Measurements from ENCODE around the gene BIN1. TPM values are rescaled to one million over a fixed set of nuclear protein-coding genes. Genes with fewer than 3 reads are reported as not detected.

BIN1 gene
- total RNA-seq, 1 experiment from 2014 or later: 58.6 TPM

GRCh38 chr2:127000194-127000593 is 106.8 kb downstream of the BIN1 start:
- in situ Hi-C loops (cut with HindIII; ENCODE audit: low pct_unique_long_range_greater_than_20kb, low sequenced_read_pairs): no loop called here
- Histone ChIP-seq H3K4me3 (ENCODE audit: low read depth in 2 of 2, low read length in 2 of 2) (no peak overlapping the region), H3K27me3 (ENCODE audit: control insufficient read depth, insufficient read depth, low read length) (no peaks in the 10 kb centered on the region; the same call in 1 of the 2 replicates), H3K4me1 (ENCODE audit: control insufficient read depth, insufficient read depth, low read length) (no peaks in the 10 kb centered on the region), H3K9me3 (ENCODE audit: control insufficient read depth, insufficient read depth, low read depth, low read length) (no peaks in the 10 kb centered on the region), H3K36me3 (ENCODE audit: control insufficient read depth, insufficient read depth, low read length) (no peaks in the 10 kb centered on the region), H3K27ac (ENCODE audit: low read length) (no peak overlapping the region)
- no TSS peak for BruUV-seq (replicated peaks)
- ATAC-seq (no peak), DNase-seq (ENCODE audit: low read depth, low spot score) (no peak)
- intact Hi-C loops (cut with micrococcal nuclease; ENCODE audit: unreplicated experiment): no loop called here
- ChIA-PET POLR2A (no interaction called here), CTCF (no interaction called here)
- TF ChIP-seq REST (IDR thresholded peaks at IDR 0.05; ENCODE audit: insufficient read depth in 1 of 2, low read depth in 2 of 2, low read length in 1 of 2): no peak
- TF ChIP-seq POLR2AphosphoS5 (IDR thresholded peaks at IDR 0.05; ENCODE audit: low read depth, low read length): no peak
- TF ChIP-seq SIN3A (IDR thresholded peaks at IDR 0.05; ENCODE audit: borderline replicate concordance, insufficient read depth, low read depth, low read length): no peak
- no peak for TF ChIP-seq TCF7L2 (IDR thresholded peaks at IDR 0.05; ENCODE audit: low read depth, low read length)
- TF ChIP-seq CTCF (IDR thresholded peaks at IDR 0.05): no peak

- POLR2A ChIA-PET: no interaction called here
- DNase-seq (ENCODE audit: low read depth, low spot score) (no peak), ATAC-seq (peak; percentile 56)
- in situ Hi-C loops (cut with HindIII; ENCODE audit: low pct_unique_long_range_greater_than_20kb, low sequenced_read_pairs) (no loop called here), intact Hi-C loops (cut with micrococcal nuclease; ENCODE audit: unreplicated experiment) (no loop called here)
- no peak overlapping the region for H3K4me3 ChIP-seq (ENCODE audit: low read depth in 2 of 2, low read length in 2 of 2)
- peaks cover 4% of the 10 kb centered on the region; the same call in 1 of the 2 replicates for H3K27me3 ChIP-seq (ENCODE audit: control insufficient read depth, insufficient read depth, low read length)
- H3K9me3 ChIP-seq (ENCODE audit: control insufficient read depth, insufficient read depth, low read depth, low read length): no peaks in the 10 kb centered on the region
- no peak overlapping the region for H3K27ac ChIP-seq (ENCODE audit: low read length)
- no peaks in the 10 kb centered on the region for H3K4me1 ChIP-seq (ENCODE audit: control insufficient read depth, insufficient read depth, low read length)
- BruUV-seq (replicated peaks): no TSS peak
- TF ChIP-seq TCF7L2 (IDR thresholded peaks at IDR 0.05; ENCODE audit: low read depth, low read length): no peak
- TF ChIP-seq REST (IDR thresholded peaks at IDR 0.05; ENCODE audit: insufficient read depth in 1 of 2, low read depth in 2 of 2, low read length in 1 of 2): no peak
- no peak for TF ChIP-seq SIN3A (IDR thresholded peaks at IDR 0.05; ENCODE audit: borderline replicate concordance, insufficient read depth, low read depth, low read length)
- no peak for TF ChIP-seq POLR2AphosphoS5 (IDR thresholded peaks at IDR 0.05; ENCODE audit: low read depth, low read length)
- TF ChIP-seq CTCF (IDR thresholded peaks at IDR 0.05): no peak
- no peaks in the 10 kb centered on the region for H3K36me3 ChIP-seq (ENCODE audit: control insufficient read depth, insufficient read depth, low read length)
- CTCF ChIA-PET: no interaction called here
These were observed 107.7 kb downstream of the BIN1 start for GRCh38 chr2:126999106-126999756.

Data from Panc1 (cell line).